Uterus (tissue), 2 donors: ENCODE measurements around the gene DAG1.

Experiments used
- POLR2A ChIP-seq, 2 donors: fragments of 450-650 bp; IDR thresholded peaks; one replicate each; pipeline ENCODE4 v1.6.1; 2016; ENCODE audit warnings: antibody characterized with exemption in 2 of 2, mild to moderate bottlenecking in 1 of 2, moderate library complexity in 1 of 2
- TF ChIP-seq, protein P1 (sequence below), 4 experiments: fragments of 200-600 bp in 2 of 4; fragments of 450-650 bp in 2 of 4; sonication (generic) in 2 of 4; IDR thresholded peaks; one replicate each; pipeline ENCODE4 v1.5.1; 2016 to 2019; ENCODE audit warnings: antibody characterized with exemption in 4 of 4, mild to moderate bottlenecking in 2 of 4, moderate library complexity in 1 of 4

DNA sequence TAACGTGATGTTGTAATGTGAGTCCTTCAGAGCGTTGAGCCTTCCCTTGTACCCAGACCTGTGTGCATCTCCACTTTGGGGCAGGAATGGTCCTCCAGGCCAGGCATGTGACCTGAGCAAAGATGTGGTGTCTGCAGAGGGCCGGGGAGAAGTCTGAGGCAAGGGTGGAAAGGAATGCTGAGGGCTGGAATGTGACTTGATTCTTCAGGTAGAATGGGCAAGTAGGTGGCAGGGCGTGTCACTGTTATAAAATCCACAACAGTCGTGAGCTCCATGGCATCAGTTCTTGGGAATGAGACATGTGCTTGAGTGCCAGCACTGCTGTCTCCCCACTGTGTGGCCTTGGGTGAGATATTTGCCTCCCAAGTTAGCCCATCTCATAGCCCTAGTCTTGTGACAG, 60.2 kb downstream of the DAG1 start:
- TF ChIP-seq, protein P1, sequence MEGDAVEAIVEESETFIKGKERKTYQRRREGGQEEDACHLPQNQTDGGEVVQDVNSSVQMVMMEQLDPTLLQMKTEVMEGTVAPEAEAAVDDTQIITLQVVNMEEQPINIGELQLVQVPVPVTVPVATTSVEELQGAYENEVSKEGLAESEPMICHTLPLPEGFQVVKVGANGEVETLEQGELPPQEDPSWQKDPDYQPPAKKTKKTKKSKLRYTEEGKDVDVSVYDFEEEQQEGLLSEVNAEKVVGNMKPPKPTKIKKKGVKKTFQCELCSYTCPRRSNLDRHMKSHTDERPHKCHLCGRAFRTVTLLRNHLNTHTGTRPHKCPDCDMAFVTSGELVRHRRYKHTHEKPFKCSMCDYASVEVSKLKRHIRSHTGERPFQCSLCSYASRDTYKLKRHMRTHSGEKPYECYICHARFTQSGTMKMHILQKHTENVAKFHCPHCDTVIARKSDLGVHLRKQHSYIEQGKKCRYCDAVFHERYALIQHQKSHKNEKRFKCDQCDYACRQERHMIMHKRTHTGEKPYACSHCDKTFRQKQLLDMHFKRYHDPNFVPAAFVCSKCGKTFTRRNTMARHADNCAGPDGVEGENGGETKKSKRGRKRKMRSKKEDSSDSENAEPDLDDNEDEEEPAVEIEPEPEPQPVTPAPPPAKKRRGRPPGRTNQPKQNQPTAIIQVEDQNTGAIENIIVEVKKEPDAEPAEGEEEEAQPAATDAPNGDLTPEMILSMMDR (IDR thresholded peaks at IDR 0.05): no peak
- no peak for TF ChIP-seq POLR2A (IDR thresholded peaks at IDR 0.05)
